HL-60/S4 treated with retinoic acid at 250 ng/mL for 4 days and 3 days (cell line): ENCODE measurements around the gene OXT.
"Not testable (repeated sequence)": the region's sequence is repeated elsewhere in the genome, so short reads cannot be mapped to it uniquely, and the experiment has no call there.

ENCODE experiments used
- in situ Hi-C: fragments of 300-500 bp; cut with MboI; formaldehyde crosslinking; loops from 2 replicates; pipeline ENCODE4 v1.7.0; 2022; ENCODE audit warnings: low sequenced_read_pairs

Gene OXT

DNA sequence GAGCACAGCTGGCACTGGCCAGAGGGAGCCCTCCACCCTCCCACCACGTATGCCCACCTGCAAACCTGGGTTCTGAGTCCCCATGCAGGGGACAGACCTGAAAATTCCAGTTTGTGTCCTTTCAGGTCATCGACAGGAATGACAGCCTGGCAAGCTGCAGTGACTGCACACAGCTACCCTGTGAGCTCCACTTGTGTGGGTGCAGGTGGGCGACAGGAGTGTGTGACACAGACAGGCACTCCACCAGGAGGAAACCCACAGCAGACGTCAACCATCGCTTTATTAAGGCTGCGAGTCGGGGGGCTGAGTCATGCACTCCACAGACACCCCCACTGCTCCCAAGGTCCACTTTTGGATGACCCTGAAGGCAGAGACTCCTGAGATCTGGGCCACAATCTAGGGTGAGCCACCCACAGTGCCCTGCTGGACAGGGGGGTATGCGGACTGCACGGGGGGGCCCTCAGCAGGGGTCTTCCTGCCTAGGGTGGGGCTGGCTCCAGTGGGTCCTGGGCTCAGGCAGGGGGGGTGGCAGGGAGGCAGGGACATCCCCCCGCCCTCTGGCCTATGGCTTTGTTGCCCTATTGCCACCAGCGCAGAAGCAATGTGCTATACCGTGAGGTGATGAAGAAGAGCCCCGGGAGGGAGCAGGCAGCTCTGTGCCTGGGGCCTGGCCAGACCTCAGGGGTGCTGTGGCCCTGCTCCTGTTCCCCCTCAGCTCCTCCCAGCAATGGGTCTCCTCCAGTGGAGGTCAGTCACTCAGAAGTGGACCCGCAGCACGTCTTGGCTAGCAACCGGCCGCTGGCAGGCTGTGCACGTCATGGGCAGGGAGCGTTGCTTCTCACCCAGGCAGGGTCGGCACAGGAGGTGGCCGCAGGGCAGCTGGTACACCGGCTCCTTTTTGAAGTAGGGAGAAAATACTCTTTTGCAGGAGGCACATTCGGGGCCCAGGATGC lies 38.2 kb downstream of the OXT start:
- in situ Hi-C loops, result no loop called here

DNA sequence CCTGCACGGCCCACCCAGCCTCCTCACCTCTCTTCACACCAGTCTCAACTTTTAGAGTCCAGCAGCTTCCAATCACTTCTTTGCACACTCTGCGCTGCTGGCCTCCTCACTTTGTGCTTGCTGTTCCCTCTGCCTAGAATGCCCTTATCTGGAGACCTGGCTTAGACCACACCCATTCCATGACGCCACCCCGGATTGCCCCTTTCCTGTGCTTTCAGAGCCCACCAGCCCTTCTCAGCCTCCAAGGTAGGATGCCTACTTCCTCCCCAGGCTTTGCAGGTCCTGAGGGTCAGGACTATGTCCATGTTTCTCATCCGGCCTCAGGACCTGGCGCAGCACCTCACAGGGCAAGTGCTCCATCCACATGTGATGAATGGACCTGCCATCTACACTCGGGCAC lies 40.1 kb downstream of the OXT start:
- in situ Hi-C loops, result no loop called here

DNA sequence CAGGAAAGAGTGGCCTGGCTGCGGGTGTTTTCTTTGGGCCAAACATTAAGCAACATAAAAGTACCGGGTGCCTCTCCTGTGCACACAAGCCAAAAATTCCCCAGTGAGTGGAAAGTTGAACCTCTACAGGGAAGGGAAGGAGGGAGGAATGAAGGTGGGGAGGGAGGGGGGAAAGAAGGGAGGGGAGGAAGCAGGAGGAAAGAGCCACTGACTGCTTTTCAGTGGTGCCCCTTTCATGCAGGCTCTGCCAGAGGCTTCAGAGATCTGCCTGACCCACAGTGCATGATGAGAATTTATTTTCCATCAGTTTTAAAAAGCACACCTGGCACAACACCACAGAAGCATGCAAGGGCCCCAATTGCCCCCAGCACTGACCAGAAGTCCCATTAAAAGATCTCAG lies 40.6 kb downstream of the OXT start:
- in situ Hi-C loops, result no loop called here

DNA sequence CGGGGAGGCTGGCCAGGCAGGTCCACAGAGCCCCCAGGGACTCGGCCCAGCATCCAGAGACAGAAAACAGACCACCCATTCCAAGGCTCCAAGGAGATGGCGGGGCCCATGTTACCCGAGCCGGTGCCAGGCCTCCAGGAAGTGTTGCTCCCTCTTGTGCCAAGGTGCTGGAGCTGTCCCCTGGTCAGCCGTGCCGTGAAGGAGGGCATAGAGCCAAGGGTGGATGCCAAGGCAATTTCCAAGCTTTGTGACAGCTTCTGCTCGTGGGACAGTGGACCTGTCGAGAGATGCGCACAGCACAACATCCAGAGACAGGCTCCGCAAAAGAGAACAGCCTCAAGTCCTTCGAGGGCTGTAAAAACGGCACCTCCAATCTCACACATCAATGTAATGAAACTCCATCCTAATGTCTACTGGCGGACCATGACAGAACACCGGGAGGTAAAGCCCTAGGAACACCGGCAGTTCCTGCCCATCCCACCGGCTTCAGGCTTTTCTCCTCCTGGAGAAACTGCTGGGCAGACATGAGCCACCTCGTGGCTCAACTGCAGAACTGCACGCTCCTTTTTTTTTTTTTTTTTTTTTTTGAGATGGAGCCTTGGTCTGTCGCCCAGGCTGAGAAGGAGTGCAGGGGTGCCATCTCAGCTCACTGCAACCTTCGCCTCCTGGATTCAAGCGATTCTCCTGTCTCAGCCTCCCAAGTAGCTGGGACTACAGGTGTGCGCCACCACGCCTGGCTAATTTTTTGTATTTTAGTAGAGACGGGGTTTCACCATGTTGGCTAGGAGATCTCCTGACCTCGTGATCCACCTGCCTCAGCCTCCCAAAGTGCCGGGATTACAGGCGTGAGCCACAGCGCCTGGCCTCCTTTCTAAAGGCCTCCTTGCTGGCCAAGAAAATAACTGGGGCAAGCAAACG lies 44.0 kb downstream of the OXT start:
- in situ Hi-C loops, result no loop called here

DNA sequence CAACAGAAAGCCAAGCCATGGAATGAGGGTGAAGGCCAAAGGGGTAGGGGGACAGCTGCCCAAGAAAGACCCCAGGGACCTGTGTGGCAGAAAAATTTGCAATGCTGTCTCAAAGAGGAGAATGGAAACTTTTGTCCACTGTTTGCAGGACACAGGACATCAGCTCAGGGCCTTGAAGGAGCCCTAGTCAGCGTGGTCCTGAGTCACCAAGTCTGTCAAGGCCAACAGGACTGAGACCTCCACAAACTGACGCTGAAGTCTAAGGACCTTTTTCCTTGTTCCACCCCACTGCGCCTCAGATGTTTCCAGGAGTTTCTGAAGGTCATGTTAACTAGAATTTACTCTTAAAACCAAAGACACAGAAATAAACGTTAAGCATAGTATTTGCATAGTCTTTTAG lies 44.9 kb downstream of the OXT start:
- in situ Hi-C loops, result no loop called here

DNA sequence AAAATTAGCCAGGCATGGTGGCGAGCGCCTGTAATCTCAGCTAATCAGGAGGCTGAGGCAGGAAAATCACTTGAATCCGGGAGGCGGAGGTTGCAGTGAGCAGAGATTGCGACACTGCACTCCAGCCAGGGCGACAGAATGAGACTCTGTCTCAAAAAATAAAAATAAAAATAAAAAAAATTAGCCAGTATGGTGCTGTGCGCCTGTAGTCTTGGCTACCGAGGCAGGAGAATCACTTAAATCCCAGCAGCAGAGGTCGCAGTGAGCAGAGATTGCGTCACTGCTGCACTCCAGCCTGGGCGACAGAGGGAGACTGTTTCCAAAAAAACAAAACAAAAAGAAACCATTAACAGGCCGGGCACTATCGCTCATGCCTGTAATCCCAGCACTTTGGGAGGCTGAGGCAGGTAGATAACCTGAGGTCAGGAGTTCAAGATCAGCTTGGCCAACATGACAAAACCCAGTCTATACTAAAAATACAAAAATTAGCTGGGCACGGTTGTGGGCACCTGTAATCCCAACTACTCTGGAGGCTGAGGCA lies 46.5 kb downstream of the OXT start:
- in situ Hi-C loops, result not testable (repeated sequence)

DNA sequence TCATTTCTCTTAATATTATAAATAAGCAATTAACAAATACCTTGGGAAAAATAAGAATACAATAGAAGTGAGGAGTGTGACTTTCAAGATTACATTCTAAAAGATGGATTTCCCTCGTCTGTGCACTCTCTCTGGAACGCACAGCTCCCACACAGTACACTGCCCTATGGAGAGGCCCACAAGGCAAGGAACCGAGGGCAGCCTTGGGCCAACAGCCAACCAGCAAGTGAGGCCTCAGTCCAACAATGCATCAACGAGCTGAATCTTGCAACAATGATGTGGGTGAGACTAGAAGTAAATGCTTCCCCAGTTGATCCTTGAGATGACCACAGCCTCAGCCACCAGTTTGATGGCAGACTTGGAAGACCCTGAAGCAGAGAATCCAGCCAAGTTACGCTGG lies 47.6 kb downstream of the OXT start:
- in situ Hi-C loops, result no loop called here

DNA sequence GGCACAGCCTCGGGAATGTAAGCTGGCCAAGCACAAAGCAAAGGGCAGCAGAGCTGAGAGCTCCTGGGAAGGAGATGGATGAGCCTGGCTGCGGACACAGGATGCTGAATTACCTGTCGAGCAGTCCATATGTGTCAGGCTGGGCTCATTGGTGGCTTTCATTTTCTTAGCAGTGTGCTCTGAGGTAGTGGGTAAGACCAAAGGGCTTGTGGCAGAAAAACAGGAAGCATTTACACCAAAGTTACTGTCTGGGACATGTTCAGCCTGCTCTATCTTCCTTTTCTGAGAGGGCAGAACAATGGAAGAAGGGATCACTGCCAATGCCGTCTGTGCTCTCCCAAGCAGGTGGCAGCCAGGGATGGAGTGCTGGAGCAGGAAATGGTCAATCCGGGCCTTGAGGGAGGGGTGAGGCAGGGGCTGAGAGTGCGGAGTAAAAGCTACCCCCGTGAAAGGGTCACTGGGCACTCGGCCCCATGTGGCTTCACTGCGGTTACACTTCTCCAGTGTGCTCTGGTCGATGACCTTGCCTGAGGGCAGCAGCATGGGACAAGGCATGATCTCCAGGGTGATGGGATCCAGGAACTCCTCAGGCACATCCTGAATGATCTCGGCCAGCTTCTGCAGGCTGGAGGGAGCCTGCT lies 50.0 kb downstream of the OXT start:
- in situ Hi-C loops, result no loop called here
